ENCODE data around the gene ENAM. TPM values are rescaled to one million over a fixed set of nuclear protein-coding genes. Genes with fewer than 3 reads are reported as not detected.

The ENAM gene
- total RNA-seq, 1 experiment from 2014 or later = not detected

GRCh38 chr4:70601422-70602039 lies 27.0 kb upstream of the ENAM start:
- Histone ChIP-seq H2AFZ (ENCODE audit: low read depth, low read length, poor library complexity, severe bottlenecking) (peak overlapping the region; percentile 72), H3K4me1 (ENCODE audit: control insufficient read depth in 1 of 2, insufficient read depth in 2 of 2, low read length in 2 of 2) (no peaks in the 10 kb centered on the region), H3K27me3 (ENCODE audit: insufficient read depth, low read length) (no peaks in the 10 kb centered on the region), H3K79me2 (ENCODE audit: insufficient read depth, low read length) (no peaks in the 10 kb centered on the region), H3K36me3 (ENCODE audit: control insufficient read depth in 1 of 2, insufficient read depth in 2 of 2, low read length in 2 of 2) (no peaks in the 10 kb centered on the region), H3K4me3 (replicated peaks in 1 of 2; ENCODE audit: low read depth in 1 of 2, low read length in 2 of 2) (no peak overlapping the region), H3K27ac (ENCODE audit: low read depth, low read length) (no peak overlapping the region), H4K20me1 (ENCODE audit: insufficient read depth) (no peaks in the 10 kb centered on the region), H3K9me3 (ENCODE audit: control insufficient read depth in 1 of 2, insufficient read depth in 1 of 2, low read depth in 1 of 2, low read length in 2 of 2) (no peaks in the 10 kb centered on the region), H3K9me2 (ENCODE audit: insufficient read depth) (no peaks in the 10 kb centered on the region), H3K4me2 (ENCODE audit: low read length) (peak overlapping the region; percentile 3; the same call in 1 of the 2 replicates), H3K9ac (ENCODE audit: low read length) (no peak overlapping the region)
- ChIA-PET CTCF (interaction anchor here (0.7 to 2.1 kb wide), 11 partner anchors 9 to 1701 kb away, joined by 3 to 14 read pairs (median 4); partner anchors contain the start of genes AMBN and MOB1B), POLR2A (no interaction called here), RAD21 (ENCODE audit: low non-redundant PET in 1 of 2, low total read pairs in 2 of 2, uncharacterized antibody in 2 of 2, unreplicated experiment in 2 of 2) (interaction anchor here (1.0 kb wide), 2 partner anchors 50 to 392 kb away, joined by 3 read pairs; partner anchors contain the start of gene DCK (in 1 of the 2))
- intact Hi-C loops (cut with micrococcal nuclease) = loop anchor here (1.0 to 10.0 kb wide), 6 partner anchors 86 to 1863 kb away; partner anchors contain the start of gene UTP3
- DNase-seq (ENCODE audit: low read depth, low spot score) = peak; percentile 79
- BruUV-seq (replicated peaks) = no TSS peak
- ATAC-seq = peak; percentile 99
- peak; percentile 75 to 94 (median 93) for TF ChIP-seq CTCF (IDR thresholded peaks at IDR 0.05 in 2 of 3, conservative IDR thresholded peaks at IDR 0.05 in 1 of 3; ENCODE audit: borderline replicate concordance in 1 of 3, insufficient read depth in 1 of 3, low read depth in 2 of 3, low read length in 2 of 3)
- no peak for TF ChIP-seq REST (IDR thresholded peaks at IDR 0.05; ENCODE audit: low read depth)
- TF ChIP-seq SIN3A (IDR thresholded peaks at IDR 0.05; ENCODE audit: low read depth) = no peak
- peak; percentile 92 for TF ChIP-seq RAD21 (IDR thresholded peaks at IDR 0.05; ENCODE audit: low read depth)
